IMR-90 (cell line): ENCODE data around the gene SLC8A1. TPM values are rescaled to one million over a fixed set of nuclear protein-coding genes. Genes with fewer than 3 reads are reported as not detected.

Experiments
- ATAC-seq: fragments of 200-7000 bp; cut with Tn5 transposase; 2 replicates; pipeline ENCODE4 v1.9.1; 2020; ENCODE audit warnings: low read depth, mild to moderate bottlenecking, moderate library complexity
- BruUV-seq: library from RNA; stranded (reverse); fragments of 400-500 nt; replicated peaks from 2 replicates; lab custom pipeline; 2021; lab: Mats Ljungman, UMichigan
- CTCF ChIA-PET: fragments of 300-600 bp; formaldehyde crosslinking; extraction: SDS; loops from one replicate; lab custom pipeline; 2021; ENCODE audit warnings: antibody characterized with exemption; lab: Yijun Ruan, JAX
- POLR2A ChIA-PET: fragments of 300-600 bp; sonication (Branson Sonifier 250); formaldehyde crosslinking; loops from one replicate; lab custom pipeline; 2022; ENCODE audit warnings: antibody characterized with exemption; ENCODE audit not compliant: unreplicated experiment; lab: Charles Lee
- DNase-seq: peaks from one replicate; pipeline ENCODE4 v3.0.0; 2013
- H2AFZ ChIP-seq: replicated peaks from 2 replicates; pipeline ENCODE3; 2013; ENCODE audit warnings: low read length, mild to moderate bottlenecking; ENCODE audit not compliant: poor library complexity
- H2AK5ac ChIP-seq: 2 replicates; pipeline ENCODE4 v1.6.1; 2013; ENCODE audit warnings: low read depth, low read length, inconsistent platforms
- H2AK9ac ChIP-seq: replicated peaks from 2 replicates; pipeline ENCODE3; 2013; ENCODE audit warnings: mild to moderate bottlenecking, low read depth, low read length, moderate library complexity; ENCODE audit not compliant: poor library complexity
- H2BK120ac ChIP-seq: 2 replicates; pipeline ENCODE4 v1.6.1; 2013; ENCODE audit warnings: low read depth, low read length, inconsistent platforms
- H2BK15ac ChIP-seq: 3 replicates; pipeline ENCODE4 v1.6.1; 2013; ENCODE audit warnings: low read depth, low read length, inconsistent platforms
- H2BK20ac ChIP-seq: 2 replicates; pipeline ENCODE4 v1.6.1; 2013; ENCODE audit warnings: low read depth, mild to moderate bottlenecking, inconsistent platforms, low read length, moderate library complexity
- H2BK5ac ChIP-seq: 2 replicates; pipeline ENCODE4 v1.6.1; 2013; ENCODE audit warnings: mild to moderate bottlenecking, low read depth, low read length, inconsistent platforms; ENCODE audit not compliant: poor library complexity, severe bottlenecking
- H3K14ac ChIP-seq: replicated peaks from 2 replicates; pipeline ENCODE4 v1.6.1; 2013; ENCODE audit warnings: low read depth, low read length, inconsistent platforms
- H3K18ac ChIP-seq: 2 replicates; pipeline ENCODE4 v1.6.1; 2013; ENCODE audit warnings: low read depth, low read length, control low read depth
- H3K23ac ChIP-seq: 2 replicates; pipeline ENCODE4 v1.6.1; 2013; ENCODE audit warnings: low read depth, low read length, inconsistent platforms
- H3K27ac ChIP-seq: 2 replicates; pipeline ENCODE4 v1.5.1; 2013; ENCODE audit warnings: mild to moderate bottlenecking, control low read depth, low read length; ENCODE audit not compliant: insufficient read depth
- H3K27me3 ChIP-seq: 2 replicates; pipeline ENCODE4 v1.6.1; 2013; ENCODE audit warnings: low read length; ENCODE audit not compliant: control insufficient read depth, insufficient read depth
- H3K36me3 ChIP-seq: 2 replicates; pipeline ENCODE4 v1.6.1; 2013; ENCODE audit warnings: low read length, mixed read lengths; ENCODE audit not compliant: control insufficient read depth, insufficient read depth
- H3K4ac ChIP-seq: 2 replicates; pipeline ENCODE4 v1.6.1; 2013; ENCODE audit warnings: low read depth, low read length, inconsistent platforms
- H3K4me1 ChIP-seq: 2 replicates; pipeline ENCODE4 v1.6.1; 2013; ENCODE audit warnings: low read length, mixed read lengths; ENCODE audit not compliant: control insufficient read depth, insufficient read depth
- H3K4me2 ChIP-seq: 2 replicates; pipeline ENCODE4 v1.6.1; 2013; ENCODE audit warnings: low read depth, mild to moderate bottlenecking, control low read depth, low read length, moderate library complexity
- H3K4me3 ChIP-seq: 2 replicates; pipeline ENCODE4 v1.5.1; 2013; ENCODE audit warnings: low read depth, mild to moderate bottlenecking, control low read depth, low read length, moderate library complexity; ENCODE audit not compliant: insufficient read depth
- H3K56ac ChIP-seq: 2 replicates; pipeline ENCODE4 v1.6.1; 2013; ENCODE audit warnings: low read length, inconsistent platforms; ENCODE audit not compliant: insufficient read depth; ENCODE audit errors: extremely low read depth
- H3K79me1 ChIP-seq, 2 experiments: 2 replicates each; pipeline ENCODE4 v1.6.1; 2013; ENCODE audit warnings: low read length in 2 of 2, inconsistent platforms in 1 of 2, low read depth in 1 of 2
- H3K9ac ChIP-seq: 2 replicates; pipeline ENCODE4 v1.6.1; 2013; ENCODE audit warnings: low read depth, low read length, control low read depth
- H3K9me1 ChIP-seq: 2 replicates; pipeline ENCODE4 v1.6.1; 2013; ENCODE audit warnings: low read length, inconsistent platforms; ENCODE audit not compliant: insufficient read depth
- H3K9me3 ChIP-seq: 2 replicates; pipeline ENCODE4 v1.6.1; 2013; ENCODE audit warnings: low read length; ENCODE audit not compliant: control insufficient read depth, insufficient read depth
- H4K20me1 ChIP-seq: 2 replicates; pipeline ENCODE4 v1.6.1; 2013; ENCODE audit warnings: low read length, inconsistent platforms; ENCODE audit not compliant: insufficient read depth
- H4K5ac ChIP-seq: 2 replicates; pipeline ENCODE4 v1.6.1; 2013; ENCODE audit warnings: mild to moderate bottlenecking, low read depth, low read length, control low read depth
- H4K8ac ChIP-seq, 2 experiments: 2 replicates each; pipeline ENCODE4 v1.6.1; 2013; ENCODE audit warnings: low read depth in 2 of 2, low read length in 2 of 2, control low read depth in 1 of 2, inconsistent platforms in 1 of 2
- H4K91ac ChIP-seq: 2 replicates; pipeline ENCODE4 v1.6.1; 2013; ENCODE audit warnings: low read depth, low read length, inconsistent platforms; ENCODE audit not compliant: insufficient read depth
- BHLHE40 ChIP-seq: fragments of 150-350 bp; IDR thresholded peaks from 2 replicates; pipeline ENCODE4 v1.6.1; 2016; ENCODE audit warnings: mild to moderate bottlenecking, low read depth, low read length
- CEBPB ChIP-seq: IDR thresholded peaks from 2 replicates; pipeline ENCODE4 v1.6.1; 2012; ENCODE audit warnings: low read depth, low read length, improper control_type of control experiment
- CHD1 ChIP-seq: IDR thresholded peaks from 2 replicates; pipeline ENCODE4 v1.6.1; 2012; ENCODE audit warnings: low read depth, low read length, improper control_type of control experiment
- MXI1 ChIP-seq: IDR thresholded peaks from 2 replicates; pipeline ENCODE4 v1.6.1; 2012; ENCODE audit warnings: low read depth, mild to moderate bottlenecking, low read length, moderate library complexity, borderline replicate concordance
- RFX5 ChIP-seq: IDR thresholded peaks from 2 replicates; pipeline ENCODE4 v1.8.0; 2012; ENCODE audit warnings: low read depth, mild to moderate bottlenecking, low read length, moderate library complexity
- SMC3 ChIP-seq: fragments of 150-350 bp; IDR thresholded peaks from 2 replicates; pipeline ENCODE4 v1.6.1; 2016; ENCODE audit warnings: low read depth, mild to moderate bottlenecking, antibody characterized with exemption, low read length, moderate library complexity
- USF2 ChIP-seq: fragments of 150-350 bp; IDR thresholded peaks from 2 replicates; pipeline ENCODE4 v1.6.1; 2017; ENCODE audit warnings: mild to moderate bottlenecking, antibody characterized with exemption, low read length, low read depth
- WGBS, 2 experiments: methylation state at CpG; one replicate each; pipeline versions ENCODE4 v1.1.5 to v1.1.7; 2013; ENCODE audit warnings: missing lambda C conversion rate in 2 of 2; ENCODE audit not compliant: insufficient read length in 1 of 2; ENCODE audit errors: extremely low coverage in 2 of 2; 5-methylcytosine and 5-hydroxymethylcytosine counted together
- dilution Hi-C: fragments of 300-500 bp; cut with HindIII; formaldehyde crosslinking; loops from one replicate; pipeline ENCODE4 v1.14.3; 2018; ENCODE audit warnings: low sequenced_read_pairs; ENCODE audit not compliant: unreplicated experiment
- in situ Hi-C: fragments of 300-500 bp; cut with MboI; formaldehyde crosslinking; loops from 3 replicates; pipeline ENCODE4 v1.14.3; 2019; ENCODE audit warnings: low sequenced_read_pairs, inconsistent platforms, mixed read lengths
- intact Hi-C: fragments of 100-400 bp; cut with micrococcal nuclease; formaldehyde crosslinking; loops from 2 replicates; pipeline ENCODE4 v1.10.0; 2022
- polyA plus RNA-seq, 3 experiments: library from polyadenylated mRNA; depleted of rRNA; stranded (reverse); fragments of >200 nt; gene quantifications; 2 replicates each; pipeline ENCODE4 v1.2.3, GENCODE V29; 2012; ENCODE audit warnings: low replicate concordance in 1 of 3
- total RNA-seq: library from RNA; depleted of rRNA; stranded (reverse); fragments of >200 nt; gene quantifications from 2 replicates; pipeline ENCODE4 v1.2.3, GENCODE V29; 2012
- TF ChIP-seq, protein P1 (sequence below): fragments of 150-350 bp; IDR thresholded peaks from 2 replicates; pipeline ENCODE4 v1.6.1; 2016; ENCODE audit warnings: low read depth, mild to moderate bottlenecking, low read length, moderate library complexity, borderline replicate concordance

SLC8A1 gene
- total and polyA plus RNA-seq, 2 of the 4 experiments (the other 2 are of a cell fraction): 7.7 to 57.0 TPM

- Histone ChIP-seq H3K9me1 (no peaks in the 10 kb centered on the region), H3K9ac (no peak overlapping the region), H3K36me3 (0 out of 2 replicates have a peak, but pooled peaks cover 1% of the 10 kb centered on the region), H4K8ac (no peak overlapping the region), H3K4me3 (no peak overlapping the region), H4K5ac (no peak overlapping the region), H3K9me3 (no peaks in the 10 kb centered on the region), H2AK5ac (no peak overlapping the region), H2AK9ac (no peak overlapping the region), H2BK120ac (no peak overlapping the region), H3K4ac (no peak overlapping the region), H3K27ac (no peak overlapping the region), H2BK20ac (no peak overlapping the region), H4K20me1 (no peaks in the 10 kb centered on the region), H3K27me3 (no peaks in the 10 kb centered on the region), H3K4me2 (no peak overlapping the region), H2AFZ (no peak overlapping the region), H3K56ac (no peak overlapping the region), H3K14ac (no peak overlapping the region), H2BK5ac (no peak overlapping the region), H3K18ac (no peak overlapping the region), H3K23ac (no peak overlapping the region), H3K4me1 (peaks cover 5% of the 10 kb centered on the region), H4K91ac (no peak overlapping the region), H3K79me1 (peaks cover 6 to 10% of the 10 kb centered on the region in 2 experiments; a peak in 3 of 4 replicates), H2BK15ac (no peak overlapping the region)
- no peak for ATAC-seq
- WGBS, 2 experiments: no CpG with 5 or more reads among the region's 6 CpGs
- no peak for TF ChIP-seq SMC3
- no peak for TF ChIP-seq CHD1
- TF ChIP-seq MXI1: no peak
- no peak for TF ChIP-seq USF2
- no peak for TF ChIP-seq CEBPB
- TF ChIP-seq RFX5: no peak
- no peak for TF ChIP-seq BHLHE40
- TF ChIP-seq, protein P1, sequence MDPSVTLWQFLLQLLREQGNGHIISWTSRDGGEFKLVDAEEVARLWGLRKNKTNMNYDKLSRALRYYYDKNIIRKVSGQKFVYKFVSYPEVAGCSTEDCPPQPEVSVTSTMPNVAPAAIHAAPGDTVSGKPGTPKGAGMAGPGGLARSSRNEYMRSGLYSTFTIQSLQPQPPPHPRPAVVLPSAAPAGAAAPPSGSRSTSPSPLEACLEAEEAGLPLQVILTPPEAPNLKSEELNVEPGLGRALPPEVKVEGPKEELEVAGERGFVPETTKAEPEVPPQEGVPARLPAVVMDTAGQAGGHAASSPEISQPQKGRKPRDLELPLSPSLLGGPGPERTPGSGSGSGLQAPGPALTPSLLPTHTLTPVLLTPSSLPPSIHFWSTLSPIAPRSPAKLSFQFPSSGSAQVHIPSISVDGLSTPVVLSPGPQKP: no peak
- no peak for DNase-seq
- dilution Hi-C loops (no loop called here), intact Hi-C loops (no loop called here), in situ Hi-C loops (no loop called here)
- CTCF ChIA-PET: interaction anchor here (0.7 kb wide), 1 partner anchor 20 kb away, joined by 3 read pairs; no protein-coding TSS in a partner anchor
- BruUV-seq: no TSS peak
- POLR2A ChIA-PET: no interaction called here
Measured at GRCh38 chr2:40256008-40256407, 195.9 kb downstream of the SLC8A1 start.
